Epithelial cell of esophagus (primary cell): Measurements from ENCODE around the gene HOXD11.

Source experiments
- DNase-seq: peaks from one replicate; pipeline ENCODE4 v3.0.0; 2010; ENCODE audit warnings: low read depth
- H3K4me3 ChIP-seq: 2 replicates; pipeline ENCODE4 v1.5.1; 2011; ENCODE audit warnings: mild to moderate bottlenecking, low read length, control low read depth
- TF ChIP-seq, protein P1 (sequence below): IDR thresholded peaks from 2 replicates; pipeline ENCODE4 v1.5.1; 2011; ENCODE audit warnings: low read depth, mild to moderate bottlenecking, low read length, control low read depth, inconsistent platforms; ENCODE audit not compliant: insufficient read depth; ENCODE audit errors: missing control alignments

Gene HOXD11

GRCh38 chr2:176099728-176100546, 7.1 kb upstream of the HOXD11 start, which contains the start of gene HOXD12:
Gene HOXD12 (plus strand): TSS chr2:176099795. CDS start chr2:176099802, 7 bp downstream.
- DNase-seq, result no peak
- TF ChIP-seq, protein P1, sequence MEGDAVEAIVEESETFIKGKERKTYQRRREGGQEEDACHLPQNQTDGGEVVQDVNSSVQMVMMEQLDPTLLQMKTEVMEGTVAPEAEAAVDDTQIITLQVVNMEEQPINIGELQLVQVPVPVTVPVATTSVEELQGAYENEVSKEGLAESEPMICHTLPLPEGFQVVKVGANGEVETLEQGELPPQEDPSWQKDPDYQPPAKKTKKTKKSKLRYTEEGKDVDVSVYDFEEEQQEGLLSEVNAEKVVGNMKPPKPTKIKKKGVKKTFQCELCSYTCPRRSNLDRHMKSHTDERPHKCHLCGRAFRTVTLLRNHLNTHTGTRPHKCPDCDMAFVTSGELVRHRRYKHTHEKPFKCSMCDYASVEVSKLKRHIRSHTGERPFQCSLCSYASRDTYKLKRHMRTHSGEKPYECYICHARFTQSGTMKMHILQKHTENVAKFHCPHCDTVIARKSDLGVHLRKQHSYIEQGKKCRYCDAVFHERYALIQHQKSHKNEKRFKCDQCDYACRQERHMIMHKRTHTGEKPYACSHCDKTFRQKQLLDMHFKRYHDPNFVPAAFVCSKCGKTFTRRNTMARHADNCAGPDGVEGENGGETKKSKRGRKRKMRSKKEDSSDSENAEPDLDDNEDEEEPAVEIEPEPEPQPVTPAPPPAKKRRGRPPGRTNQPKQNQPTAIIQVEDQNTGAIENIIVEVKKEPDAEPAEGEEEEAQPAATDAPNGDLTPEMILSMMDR, result no peak
- H3K4me3 ChIP-seq, result no peak within 1 kb of the TSS

DNA sequence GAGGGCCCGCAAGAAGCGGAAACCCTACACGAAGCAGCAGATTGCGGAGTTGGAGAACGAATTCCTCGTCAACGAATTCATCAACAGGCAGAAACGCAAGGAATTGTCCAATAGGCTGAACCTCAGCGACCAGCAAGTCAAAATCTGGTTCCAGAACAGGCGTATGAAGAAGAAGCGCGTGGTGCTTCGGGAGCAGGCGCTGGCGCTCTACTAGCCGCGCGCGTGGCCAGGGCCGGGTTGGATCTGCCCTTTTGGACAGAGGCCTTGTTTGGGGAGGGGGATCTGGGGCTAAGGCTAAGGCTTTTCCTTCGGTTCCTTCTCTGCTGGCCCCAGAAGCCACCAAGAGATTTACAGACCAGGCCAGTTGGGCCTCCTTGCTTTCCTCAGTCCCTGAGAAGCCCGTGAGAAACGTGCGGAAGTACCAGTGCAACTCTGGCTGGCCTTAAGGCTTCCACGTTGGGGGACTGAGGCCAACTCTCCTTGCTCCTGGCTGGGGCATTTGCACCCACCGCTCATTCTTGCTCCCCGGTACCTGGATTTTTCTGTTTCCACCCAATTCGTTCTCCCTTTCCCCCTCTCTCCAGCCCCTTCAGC, 6.4 kb upstream of the HOXD11 start:
- TF ChIP-seq, protein P1, result no peak
- DNase-seq, result no peak

DNA sequence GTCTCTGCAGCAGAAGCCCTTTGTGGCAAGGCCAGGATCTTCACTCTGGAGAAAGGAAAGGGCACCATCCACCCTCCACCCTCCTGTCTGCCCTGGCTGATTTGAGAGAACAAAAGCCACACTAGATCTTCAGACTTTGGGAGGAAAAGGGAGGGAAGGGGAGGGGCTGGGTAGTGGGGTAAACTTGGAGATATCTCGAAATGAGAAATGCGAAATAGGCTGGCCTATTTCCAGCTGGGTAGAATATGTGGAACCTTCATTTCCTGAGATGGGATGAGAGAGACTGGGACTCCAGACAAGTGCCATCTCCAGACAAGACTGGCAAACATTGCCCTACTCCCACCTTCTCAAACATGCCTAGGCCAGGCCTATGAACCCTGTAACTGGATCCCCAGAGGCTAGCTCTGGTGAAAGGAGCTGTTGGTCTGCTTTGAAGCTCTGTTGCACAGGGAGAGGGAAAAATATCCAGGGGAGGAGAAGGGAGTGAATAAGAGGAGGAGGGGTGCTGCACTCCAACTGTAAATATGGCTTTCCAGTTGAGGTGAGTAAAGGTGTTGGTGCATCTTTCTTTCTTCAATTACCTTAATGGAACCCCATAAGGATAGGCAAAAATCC, 5.8 kb upstream of the HOXD11 start:
- TF ChIP-seq, protein P1, result no peak
- no peak for DNase-seq
- no peak overlapping the region for H3K4me3 ChIP-seq

More for the DNA sequence above, 6.4 kb upstream of the HOXD11 start:
- H3K4me3 ChIP-seq, result no peak overlapping the region

GRCh38 chr2:176101842-176102241, 5.2 kb upstream of the HOXD11 start:
- no peak for DNase-seq
- TF ChIP-seq, protein P1, result no peak
- no peak overlapping the region for H3K4me3 ChIP-seq

- no peak for DNase-seq
- TF ChIP-seq, protein P1, result no peak
- H3K4me3 ChIP-seq, result no peak overlapping the region
Observed at GRCh38 chr2:176102309-176102866, 4.7 kb upstream of the HOXD11 start.

DNA sequence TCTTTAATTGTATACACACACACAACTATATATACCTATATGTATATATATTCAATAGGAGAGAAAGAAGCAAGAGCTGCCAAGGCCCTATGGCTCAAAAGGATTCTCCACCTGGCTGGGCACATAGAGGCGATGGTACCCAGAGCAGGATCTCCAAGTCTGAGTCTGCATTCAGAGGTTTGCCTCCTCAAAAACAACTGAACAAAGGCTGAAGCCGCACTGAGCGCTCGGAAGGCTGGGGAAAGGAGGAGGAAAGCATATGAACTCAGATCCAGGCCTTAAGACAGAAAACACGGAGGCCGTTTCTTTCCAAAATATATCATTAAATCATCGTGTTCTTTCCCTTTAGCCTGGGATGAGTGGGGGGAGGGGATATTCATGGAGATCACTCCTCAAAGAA, 3.9 kb upstream of the HOXD11 start:
- DNase-seq, result no peak
- TF ChIP-seq, protein P1, result no peak
- H3K4me3 ChIP-seq, result no peak overlapping the region
